ENCODE measurements around the gene STX17.

The STX17 gene

GRCh38 chr9:99967457-99967856 lies 61.0 kb downstream of the STX17 start:
- Histone ChIP-seq H2AFZ (ENCODE audit: low read depth) (no peak overlapping the region), H3K27ac (no peak overlapping the region), H3K9ac (no peak overlapping the region), H3K36me3 (ENCODE audit: insufficient read depth) (no peaks in the 10 kb centered on the region), H3K79me2 (ENCODE audit: insufficient read depth, low read depth) (no peaks in the 10 kb centered on the region), H4K20me1 (ENCODE audit: insufficient read depth) (no peaks in the 10 kb centered on the region), H3K4me3 (IDR thresholded peaks at IDR 0.05; ENCODE audit: insufficient read depth, low read depth, low read length) (no peak overlapping the region), H3K4me1 (ENCODE audit: low read depth, poor library complexity, severe bottlenecking) (no peaks in the 10 kb centered on the region), H3K27me3 (ENCODE audit: insufficient read depth, low read depth) (no peaks in the 10 kb centered on the region), H3K4me2 (no peak overlapping the region)
- TF ChIP-seq CTCF (conservative IDR thresholded peaks at IDR 0.05; ENCODE audit: low read depth, low read length): no peak

- TF ChIP-seq CTCF (conservative IDR thresholded peaks at IDR 0.05; ENCODE audit: low read depth, low read length): no peak
- Histone ChIP-seq H2AFZ (ENCODE audit: low read depth) (no peak overlapping the region), H3K36me3 (ENCODE audit: insufficient read depth) (no peaks in the 10 kb centered on the region), H3K79me2 (ENCODE audit: insufficient read depth, low read depth) (no peaks in the 10 kb centered on the region), H4K20me1 (ENCODE audit: insufficient read depth) (no peaks in the 10 kb centered on the region), H3K27me3 (ENCODE audit: insufficient read depth, low read depth) (no peaks in the 10 kb centered on the region), H3K9ac (no peak overlapping the region), H3K27ac (no peak overlapping the region), H3K4me2 (no peak overlapping the region), H3K4me1 (ENCODE audit: low read depth, poor library complexity, severe bottlenecking) (no peaks in the 10 kb centered on the region), H3K4me3 (IDR thresholded peaks at IDR 0.05; ENCODE audit: insufficient read depth, low read depth, low read length) (no peak overlapping the region)
Measured at GRCh38 chr9:99970481-99970880, 64.0 kb downstream of the STX17 start.

GRCh38 chr9:99971410-99971809 lies 65.0 kb downstream of the STX17 start:
- no peaks in the 10 kb centered on the region for H3K4me1 ChIP-seq (ENCODE audit: low read depth, poor library complexity, severe bottlenecking)
- H3K4me3 ChIP-seq (IDR thresholded peaks at IDR 0.05; ENCODE audit: insufficient read depth, low read depth, low read length): no peak overlapping the region
- H3K4me2 ChIP-seq: no peak overlapping the region
- H3K9ac ChIP-seq: no peak overlapping the region
- H3K79me2 ChIP-seq (ENCODE audit: insufficient read depth, low read depth): no peaks in the 10 kb centered on the region
- no peak for TF ChIP-seq CTCF (conservative IDR thresholded peaks at IDR 0.05; ENCODE audit: low read depth, low read length)
- no peak overlapping the region for H3K27ac ChIP-seq
- no peaks in the 10 kb centered on the region for H4K20me1 ChIP-seq (ENCODE audit: insufficient read depth)
- H3K27me3 ChIP-seq (ENCODE audit: insufficient read depth, low read depth): no peaks in the 10 kb centered on the region
- H3K36me3 ChIP-seq (ENCODE audit: insufficient read depth): no peaks in the 10 kb centered on the region
- H2AFZ ChIP-seq (ENCODE audit: low read depth): no peak overlapping the region

GRCh38 chr9:99973455-99973854 lies 67.0 kb downstream of the STX17 start:
- Histone ChIP-seq H3K79me2 (ENCODE audit: insufficient read depth, low read depth) (no peaks in the 10 kb centered on the region), H2AFZ (ENCODE audit: low read depth) (no peak overlapping the region), H3K9ac (no peak overlapping the region), H4K20me1 (ENCODE audit: insufficient read depth) (no peaks in the 10 kb centered on the region), H3K36me3 (ENCODE audit: insufficient read depth) (no peaks in the 10 kb centered on the region), H3K4me1 (ENCODE audit: low read depth, poor library complexity, severe bottlenecking) (no peaks in the 10 kb centered on the region), H3K4me2 (no peak overlapping the region), H3K27ac (no peak overlapping the region), H3K4me3 (IDR thresholded peaks at IDR 0.05; ENCODE audit: insufficient read depth, low read depth, low read length) (no peak overlapping the region), H3K27me3 (ENCODE audit: insufficient read depth, low read depth) (no peaks in the 10 kb centered on the region)
- no peak for TF ChIP-seq CTCF (conservative IDR thresholded peaks at IDR 0.05; ENCODE audit: low read depth, low read length)
